Measurements from ENCODE around the gene TP53BP1. TPM values are rescaled to one million over a fixed set of nuclear protein-coding genes. Genes with fewer than 3 reads are reported as not detected.

The TP53BP1 gene
- total RNA-seq, 4 donors from 2014 or later = 9.0 to 17.0 (median 13.3) TPM

DNA sequence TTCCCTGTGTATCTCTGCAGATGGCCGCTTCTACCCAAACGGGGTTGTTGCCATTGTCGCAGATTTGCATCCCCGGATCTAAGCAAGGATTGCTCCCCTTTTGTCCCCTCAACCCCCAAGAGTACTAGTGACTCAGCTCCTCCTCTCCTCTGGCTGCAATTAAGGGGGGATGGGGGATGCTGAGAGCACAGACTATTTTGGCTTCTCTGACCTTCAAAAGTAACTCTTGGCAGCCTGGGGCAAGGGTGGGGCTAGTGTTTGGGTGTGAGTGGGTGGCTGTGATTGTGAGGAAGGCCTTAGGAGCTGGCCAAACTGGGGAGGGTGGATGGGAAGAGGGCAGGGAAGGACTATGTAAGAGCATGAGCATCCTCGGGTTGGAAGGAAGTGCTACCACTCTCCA, 23.2 kb upstream of the TP53BP1 start:
- no peaks in the 10 kb centered on the region for H3K36me3 ChIP-seq
- H3K9me3 ChIP-seq = no peaks in the 10 kb centered on the region
- H3K27me3 ChIP-seq = peaks cover 0 to 4% (median 0%) of the 10 kb centered on the region in 3 donors
- peak overlapping the region; percentile 26 to 61 (median 55) for H3K27ac ChIP-seq
- TF ChIP-seq POLR2A (IDR thresholded peaks at IDR 0.05) (peak in 1 of 2 donors; percentile 14), CTCF (IDR thresholded peaks at IDR 0.05 in 4 of 5, conservative IDR thresholded peaks at IDR 0.05 in 1 of 5) (no peak)
- intact Hi-C loops (cut with DNase I; ENCODE audit: low total_unique reads) = no loop called here
- peak in 1 of 2 donors; percentile 56 for DNase-seq
- in situ Hi-C loops (cut with MboI; ENCODE audit: low sequenced_read_pairs in 4 of 4) = no loop called here
- no peak overlapping the region for H3K4me3 ChIP-seq
- peaks cover 24 to 31% of the 10 kb centered on the region in 2 donors for H3K4me1 ChIP-seq
- ATAC-seq = peak in 1 of 2 donors; percentile 22

DNA sequence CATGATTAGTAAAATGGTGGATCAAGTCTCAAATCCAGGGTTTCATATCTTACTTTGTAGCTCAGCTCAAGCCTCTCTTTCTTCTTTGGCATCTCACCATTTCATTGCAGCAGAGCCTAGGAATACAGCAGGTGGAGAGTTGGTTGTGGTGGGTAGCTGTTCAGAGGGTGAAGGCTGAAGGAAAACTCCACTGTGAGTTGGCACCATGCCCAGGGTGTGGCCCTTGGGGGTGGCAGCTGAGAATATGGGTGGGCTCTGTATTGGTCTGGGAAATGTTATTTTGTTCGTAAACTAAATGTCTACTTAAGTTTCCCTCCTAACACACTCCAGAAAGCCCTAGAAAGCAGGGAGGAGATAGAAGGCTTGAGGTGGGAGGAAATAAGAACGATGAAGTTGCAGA, 22.8 kb upstream of the TP53BP1 start:
- in situ Hi-C loops (cut with MboI; ENCODE audit: low sequenced_read_pairs in 4 of 4) = no loop called here

DNA sequence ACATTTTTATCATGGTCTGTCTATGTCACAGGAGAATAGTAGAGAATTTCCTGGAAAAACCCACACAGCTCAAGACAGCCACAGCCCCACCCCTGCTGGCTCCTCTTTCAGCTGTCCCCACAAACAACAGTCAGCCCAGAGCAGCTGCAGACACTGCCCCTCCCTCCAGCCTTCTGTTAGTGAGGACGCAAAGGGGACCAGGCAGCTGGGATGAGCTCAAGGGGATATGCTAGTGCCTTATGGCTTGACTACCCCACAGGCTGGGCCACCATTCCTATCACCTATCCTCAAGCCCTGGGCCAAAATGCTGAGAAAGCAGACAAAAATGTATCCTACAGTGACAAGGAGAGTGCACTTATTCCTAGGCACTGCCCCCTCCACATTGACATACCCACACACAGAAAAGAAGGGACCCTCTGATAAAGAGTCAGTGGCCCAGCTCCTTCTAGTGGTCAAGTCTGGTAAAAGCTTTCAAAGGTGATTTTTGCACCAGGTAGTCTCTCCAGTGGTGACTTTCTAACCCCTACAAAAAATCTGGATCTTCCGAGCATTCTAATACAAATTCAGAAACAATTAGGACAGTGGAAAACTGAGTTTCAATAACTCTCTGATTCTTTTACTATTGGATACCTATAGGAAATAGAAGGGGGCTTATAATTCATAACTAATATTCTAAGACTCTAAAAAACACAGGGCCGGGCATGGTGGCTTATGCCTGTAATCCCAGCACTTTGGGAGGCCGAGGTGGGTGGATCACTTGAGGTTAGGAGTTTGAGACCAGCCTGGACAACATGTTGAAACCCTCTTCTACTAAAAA, 21.5 kb upstream of the TP53BP1 start:
- H3K27ac ChIP-seq = peak overlapping the region; percentile 23 to 47 (median 34)
- no peaks in the 10 kb centered on the region for H3K36me3 ChIP-seq
- H3K4me1 ChIP-seq = peaks cover 30 to 44% of the 10 kb centered on the region in 2 donors
- in situ Hi-C loops (cut with MboI; ENCODE audit: low sequenced_read_pairs in 4 of 4) (no loop called here), intact Hi-C loops (cut with DNase I; ENCODE audit: low total_unique reads) (loop anchor here (5.0 kb wide), 1 partner anchor 137 kb away; no protein-coding TSS in a partner anchor)
- H3K4me3 ChIP-seq = no peak overlapping the region
- peaks cover 0 to 4% (median 0%) of the 10 kb centered on the region in 3 donors for H3K27me3 ChIP-seq
- TF ChIP-seq POLR2A (IDR thresholded peaks at IDR 0.05) (peak in 1 of 2 donors; percentile 24), CTCF (IDR thresholded peaks at IDR 0.05 in 4 of 5, conservative IDR thresholded peaks at IDR 0.05 in 1 of 5) (peak; percentile 19 to 46 (median 28))
- no peaks in the 10 kb centered on the region for H3K9me3 ChIP-seq
- ATAC-seq (no peak), DNase-seq (peak in 1 of 2 donors; percentile 44)

More for the DNA sequence above, 22.8 kb upstream of the TP53BP1 start:
- Histone ChIP-seq H3K4me1 (peaks cover 27 to 34% of the 10 kb centered on the region in 2 donors), H3K27me3 (peaks cover 0 to 4% (median 0%) of the 10 kb centered on the region in 3 donors), H3K27ac (peak overlapping the region; percentile 0 to 55 (median 40)), H3K36me3 (no peaks in the 10 kb centered on the region), H3K9me3 (no peaks in the 10 kb centered on the region), H3K4me3 (no peak overlapping the region)
- TF ChIP-seq CTCF (IDR thresholded peaks at IDR 0.05 in 4 of 5, conservative IDR thresholded peaks at IDR 0.05 in 1 of 5) (no peak), POLR2A (IDR thresholded peaks at IDR 0.05) (no peak)
- ATAC-seq (no peak), DNase-seq (no peak)
- intact Hi-C loops (cut with DNase I; ENCODE audit: low total_unique reads) = no loop called here

DNA sequence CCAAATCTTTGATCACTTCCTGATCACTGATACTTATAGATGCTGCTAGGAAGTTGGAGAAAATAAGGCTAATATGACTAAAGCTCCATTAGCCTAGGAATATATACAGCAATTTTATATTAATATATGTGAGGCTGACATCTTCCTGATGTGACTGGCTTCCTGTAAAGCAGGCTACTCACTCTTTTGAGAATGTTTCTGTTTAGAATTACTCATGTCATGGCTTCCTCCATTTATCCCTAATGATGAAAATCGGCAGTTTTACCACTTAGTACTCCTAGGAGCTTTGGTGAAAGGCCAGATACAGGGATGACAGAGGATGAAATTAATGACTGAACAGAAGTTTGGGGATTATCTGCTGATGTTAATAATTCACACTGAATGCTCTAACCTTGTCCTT, 20.6 kb upstream of the TP53BP1 start:
- H3K27me3 ChIP-seq = peaks cover 0 to 4% (median 0%) of the 10 kb centered on the region in 3 donors
- DNase-seq (no peak), ATAC-seq (no peak)
- H3K9me3 ChIP-seq = no peaks in the 10 kb centered on the region
- H3K4me1 ChIP-seq = peaks cover 32 to 51% of the 10 kb centered on the region in 2 donors
- no peak for TF ChIP-seq CTCF (IDR thresholded peaks at IDR 0.05 in 4 of 5, conservative IDR thresholded peaks at IDR 0.05 in 1 of 5)
- no peak for TF ChIP-seq POLR2A (IDR thresholded peaks at IDR 0.05)
- no peak overlapping the region for H3K4me3 ChIP-seq
- peak overlapping the region; percentile 29 to 47 (median 38) for H3K27ac ChIP-seq
- intact Hi-C loops (cut with DNase I; ENCODE audit: low total_unique reads) = loop anchor here (5.0 kb wide), 1 partner anchor 136 kb away; no protein-coding TSS in a partner anchor
- in situ Hi-C loops (cut with MboI; ENCODE audit: low sequenced_read_pairs in 4 of 4) = no loop called here
- no peaks in the 10 kb centered on the region for H3K36me3 ChIP-seq
